ENCODE results near the gene DTNBP1.

DTNBP1 gene

GRCh38 chr6:15491255-15491985 lies 171.4 kb downstream of the DTNBP1 start:
- peaks cover 0 to 19% (median 14%) of the 10 kb centered on the region in 5 donors for H3K4me1 ChIP-seq (ENCODE audit: control insufficient read depth in 5 of 5, insufficient read depth in 5 of 5, low read length in 5 of 5)

GRCh38 chr6:15490242-15491100 lies 172.4 kb downstream of the DTNBP1 start:
- Histone ChIP-seq H3K4me1 (ENCODE audit: control insufficient read depth in 5 of 5, insufficient read depth in 5 of 5, low read length in 5 of 5) (peaks cover 0 to 16% (median 12%) of the 10 kb centered on the region in 5 donors), H3K9me3 (ENCODE audit: control insufficient read depth in 5 of 5, low read length in 5 of 5) (no peaks in the 10 kb centered on the region), H3K27ac (ENCODE audit: low read depth, low read length) (no peak overlapping the region)

More at GRCh38 chr6:15491255-15491985, 171.4 kb downstream of the DTNBP1 start:
- H3K9me3 ChIP-seq (ENCODE audit: control insufficient read depth in 5 of 5, low read length in 5 of 5): no peaks in the 10 kb centered on the region
- no peak overlapping the region for H3K9ac ChIP-seq (ENCODE audit: low read length in 5 of 5)
- H3K36me3 ChIP-seq (ENCODE audit: control insufficient read depth in 5 of 5, insufficient read depth in 5 of 5, low read length in 5 of 5): peaks cover 0 to 35% (median 30%) of the 10 kb centered on the region in 5 donors
- H3K27me3 ChIP-seq (ENCODE audit: control insufficient read depth in 5 of 5, insufficient read depth in 4 of 5, low read length in 5 of 5): no peaks in the 10 kb centered on the region
- H3K27ac ChIP-seq (ENCODE audit: low read depth, low read length): no peak overlapping the region
- H3K4me3 ChIP-seq (ENCODE audit: low read depth in 1 of 5, low read length in 5 of 5): no peak overlapping the region

GRCh38 chr6:15489261-15489962 lies 173.4 kb downstream of the DTNBP1 start:
- Histone ChIP-seq H3K9ac (ENCODE audit: low read length in 5 of 5) (no peak overlapping the region), H3K27me3 (ENCODE audit: control insufficient read depth in 5 of 5, insufficient read depth in 4 of 5, low read length in 5 of 5) (no peaks in the 10 kb centered on the region), H3K4me1 (ENCODE audit: control insufficient read depth in 5 of 5, insufficient read depth in 5 of 5, low read length in 5 of 5) (peaks cover 0 to 11% (median 10%) of the 10 kb centered on the region in 5 donors), H3K4me3 (ENCODE audit: low read depth in 1 of 5, low read length in 5 of 5) (no peak overlapping the region), H3K27ac (ENCODE audit: low read depth, low read length) (no peak overlapping the region), H3K36me3 (ENCODE audit: control insufficient read depth in 5 of 5, insufficient read depth in 5 of 5, low read length in 5 of 5) (peaks cover 0 to 25% (median 25%) of the 10 kb centered on the region in 5 donors), H3K9me3 (ENCODE audit: control insufficient read depth in 5 of 5, low read length in 5 of 5) (no peaks in the 10 kb centered on the region)

More at GRCh38 chr6:15490242-15491100, 172.4 kb downstream of the DTNBP1 start:
- Histone ChIP-seq H3K9ac (ENCODE audit: low read length in 5 of 5) (no peak overlapping the region), H3K27me3 (ENCODE audit: control insufficient read depth in 5 of 5, insufficient read depth in 4 of 5, low read length in 5 of 5) (no peaks in the 10 kb centered on the region), H3K4me3 (ENCODE audit: low read depth in 1 of 5, low read length in 5 of 5) (no peak overlapping the region), H3K36me3 (ENCODE audit: control insufficient read depth in 5 of 5, insufficient read depth in 5 of 5, low read length in 5 of 5) (peaks cover 0 to 27% (median 25%) of the 10 kb centered on the region in 5 donors)

- peaks cover 0 to 25% (median 25%) of the 10 kb centered on the region in 5 donors for H3K36me3 ChIP-seq (ENCODE audit: control insufficient read depth in 5 of 5, insufficient read depth in 5 of 5, low read length in 5 of 5)
- H3K9ac ChIP-seq (ENCODE audit: low read length in 5 of 5): no peak overlapping the region
- H3K4me3 ChIP-seq (ENCODE audit: low read depth in 1 of 5, low read length in 5 of 5): no peak overlapping the region
- H3K9me3 ChIP-seq (ENCODE audit: control insufficient read depth in 5 of 5, low read length in 5 of 5): no peaks in the 10 kb centered on the region
- H3K27me3 ChIP-seq (ENCODE audit: control insufficient read depth in 5 of 5, insufficient read depth in 4 of 5, low read length in 5 of 5): no peaks in the 10 kb centered on the region
- H3K4me1 ChIP-seq (ENCODE audit: control insufficient read depth in 5 of 5, insufficient read depth in 5 of 5, low read length in 5 of 5): peaks cover 0 to 11% (median 10%) of the 10 kb centered on the region in 5 donors
- H3K27ac ChIP-seq (ENCODE audit: low read depth, low read length): no peak overlapping the region
These were observed 175.6 kb downstream of the DTNBP1 start for GRCh38 chr6:15487262-15487661.

GRCh38 chr6:15485936-15486335 lies 176.9 kb downstream of the DTNBP1 start:
- no peaks in the 10 kb centered on the region for H3K4me1 ChIP-seq (ENCODE audit: control insufficient read depth in 5 of 5, insufficient read depth in 5 of 5, low read length in 5 of 5)
- H3K27me3 ChIP-seq (ENCODE audit: control insufficient read depth in 5 of 5, insufficient read depth in 4 of 5, low read length in 5 of 5): no peaks in the 10 kb centered on the region
- H3K9me3 ChIP-seq (ENCODE audit: control insufficient read depth in 5 of 5, low read length in 5 of 5): no peaks in the 10 kb centered on the region
- H3K27ac ChIP-seq (ENCODE audit: low read depth, low read length): no peak overlapping the region
- peaks cover 0 to 25% (median 25%) of the 10 kb centered on the region in 5 donors for H3K36me3 ChIP-seq (ENCODE audit: control insufficient read depth in 5 of 5, insufficient read depth in 5 of 5, low read length in 5 of 5)
- H3K9ac ChIP-seq (ENCODE audit: low read length in 5 of 5): no peak overlapping the region
- no peak overlapping the region for H3K4me3 ChIP-seq (ENCODE audit: low read depth in 1 of 5, low read length in 5 of 5)

GRCh38 chr6:15484821-15485220 lies 178.0 kb downstream of the DTNBP1 start:
- H3K4me3 ChIP-seq (ENCODE audit: low read depth in 1 of 5, low read length in 5 of 5): no peak overlapping the region

GRCh38 chr6:15484140-15484539 lies 178.7 kb downstream of the DTNBP1 start:
- H3K9me3 ChIP-seq (ENCODE audit: control insufficient read depth in 5 of 5, low read length in 5 of 5): no peaks in the 10 kb centered on the region
- H3K4me1 ChIP-seq (ENCODE audit: control insufficient read depth in 5 of 5, insufficient read depth in 5 of 5, low read length in 5 of 5): peaks cover 0 to 6% (median 0%) of the 10 kb centered on the region in 5 donors
- no peak overlapping the region for H3K27ac ChIP-seq (ENCODE audit: low read depth, low read length)
- H3K4me3 ChIP-seq (ENCODE audit: low read depth in 1 of 5, low read length in 5 of 5): no peak overlapping the region
- H3K27me3 ChIP-seq (ENCODE audit: control insufficient read depth in 5 of 5, insufficient read depth in 4 of 5, low read length in 5 of 5): no peaks in the 10 kb centered on the region
- no peak overlapping the region for H3K9ac ChIP-seq (ENCODE audit: low read length in 5 of 5)
- peaks cover 0 to 20% (median 19%) of the 10 kb centered on the region in 5 donors for H3K36me3 ChIP-seq (ENCODE audit: control insufficient read depth in 5 of 5, insufficient read depth in 5 of 5, low read length in 5 of 5)

More at GRCh38 chr6:15484821-15485220, 178.0 kb downstream of the DTNBP1 start:
- Histone ChIP-seq H3K9ac (ENCODE audit: low read length in 5 of 5) (no peak overlapping the region), H3K27me3 (ENCODE audit: control insufficient read depth in 5 of 5, insufficient read depth in 4 of 5, low read length in 5 of 5) (no peaks in the 10 kb centered on the region), H3K9me3 (ENCODE audit: control insufficient read depth in 5 of 5, low read length in 5 of 5) (no peaks in the 10 kb centered on the region), H3K4me1 (ENCODE audit: control insufficient read depth in 5 of 5, insufficient read depth in 5 of 5, low read length in 5 of 5) (peaks cover 0 to 2% (median 0%) of the 10 kb centered on the region in 5 donors), H3K27ac (ENCODE audit: low read depth, low read length) (no peak overlapping the region), H3K36me3 (ENCODE audit: control insufficient read depth in 5 of 5, insufficient read depth in 5 of 5, low read length in 5 of 5) (peaks cover 0 to 25% (median 25%) of the 10 kb centered on the region in 5 donors)

- Histone ChIP-seq H3K9ac (ENCODE audit: low read length in 5 of 5) (no peak overlapping the region), H3K4me1 (ENCODE audit: control insufficient read depth in 5 of 5, insufficient read depth in 5 of 5, low read length in 5 of 5) (peaks cover 0 to 6% (median 0%) of the 10 kb centered on the region in 5 donors), H3K4me3 (ENCODE audit: low read depth in 1 of 5, low read length in 5 of 5) (no peak overlapping the region), H3K9me3 (ENCODE audit: control insufficient read depth in 5 of 5, low read length in 5 of 5) (no peaks in the 10 kb centered on the region), H3K36me3 (ENCODE audit: control insufficient read depth in 5 of 5, insufficient read depth in 5 of 5, low read length in 5 of 5) (peaks cover 0 to 10% (median 9%) of the 10 kb centered on the region in 5 donors), H3K27me3 (ENCODE audit: control insufficient read depth in 5 of 5, insufficient read depth in 4 of 5, low read length in 5 of 5) (no peaks in the 10 kb centered on the region), H3K27ac (ENCODE audit: low read depth, low read length) (no peak overlapping the region)
These were observed 179.8 kb downstream of the DTNBP1 start for GRCh38 chr6:15483060-15483459.

- H3K36me3 ChIP-seq (ENCODE audit: control insufficient read depth in 5 of 5, insufficient read depth in 5 of 5, low read length in 5 of 5): no peaks in the 10 kb centered on the region
- H3K27ac ChIP-seq (ENCODE audit: low read depth, low read length): no peak overlapping the region
- H3K9me3 ChIP-seq (ENCODE audit: control insufficient read depth in 5 of 5, low read length in 5 of 5): no peaks in the 10 kb centered on the region
- H3K4me1 ChIP-seq (ENCODE audit: control insufficient read depth in 5 of 5, insufficient read depth in 5 of 5, low read length in 5 of 5): peaks cover 0 to 11% (median 0%) of the 10 kb centered on the region in 5 donors
- H3K9ac ChIP-seq (ENCODE audit: low read length in 5 of 5): no peak overlapping the region
- H3K4me3 ChIP-seq (ENCODE audit: low read depth in 1 of 5, low read length in 5 of 5): no peak overlapping the region
- H3K27me3 ChIP-seq (ENCODE audit: control insufficient read depth in 5 of 5, insufficient read depth in 4 of 5, low read length in 5 of 5): no peaks in the 10 kb centered on the region
These were observed 181.2 kb downstream of the DTNBP1 start for GRCh38 chr6:15481390-15482291.
